ENCODE measurements around the gene SLIT1. TPM values are rescaled to one million over a fixed set of nuclear protein-coding genes. Genes with fewer than 3 reads are reported as not detected.

SLIT1 gene
- polyA plus RNA-seq, 1 donor from 2014 or later, result 9.5 TPM

DNA sequence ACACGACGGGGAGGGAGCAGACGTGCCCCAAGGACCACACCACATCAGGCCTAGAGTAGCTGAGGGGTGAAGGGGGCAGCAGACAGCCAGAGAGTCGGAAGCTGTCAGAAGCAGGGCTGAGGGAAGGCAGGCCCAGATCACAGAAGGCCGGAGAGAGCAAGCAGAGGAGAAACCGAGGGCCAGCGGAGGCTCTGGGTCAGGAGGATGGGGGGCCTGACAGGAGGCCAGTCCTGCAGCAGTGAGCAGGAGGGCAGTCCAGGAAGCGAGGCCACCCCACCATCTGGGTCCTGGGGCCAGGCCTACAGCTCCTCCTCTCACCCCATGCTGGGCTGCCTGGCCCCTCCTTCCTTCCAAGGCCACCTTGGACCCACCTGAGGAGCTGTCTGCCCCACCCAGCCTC, 20.3 kb downstream of the SLIT1 start:
- Histone ChIP-seq H3K4me3 (ENCODE audit: low read length) (no peak overlapping the region), H3K4me2 (ENCODE audit: low read length) (no peak overlapping the region), H3K27me3 (ENCODE audit: insufficient read depth, low read depth, low read length) (no peaks in the 10 kb centered on the region), H3K9me2 (ENCODE audit: insufficient read depth, low read length) (no peaks in the 10 kb centered on the region), H4K20me1 (ENCODE audit: insufficient read depth) (no peaks in the 10 kb centered on the region), H3K27ac (ENCODE audit: low read length) (no peak overlapping the region), H2AFZ (ENCODE audit: low read depth, low read length) (no peak overlapping the region), H3F3A (ENCODE audit: insufficient read depth, low read length, poor library complexity, severe bottlenecking) (no peaks in the 10 kb centered on the region), H3K9ac (ENCODE audit: low read length) (no peak overlapping the region), H3K79me2 (replicated peaks; ENCODE audit: insufficient read depth, low read length) (no peaks in the 10 kb centered on the region), H3K9me3 (ENCODE audit: low read length) (no peaks in the 10 kb centered on the region), H3K36me3 (ENCODE audit: insufficient read depth, low read length) (no peaks in the 10 kb centered on the region)
- TF ChIP-seq MXI1 (conservative IDR thresholded peaks at IDR 0.05; ENCODE audit: poor library complexity, severe bottlenecking) (no peak), EP300 (conservative IDR thresholded peaks at IDR 0.05; ENCODE audit: poor library complexity, severe bottlenecking) (no peak), TAF1 (IDR thresholded peaks at IDR 0.05; ENCODE audit: low read depth) (no peak)

- H3K27ac ChIP-seq (ENCODE audit: low read length), result no peak overlapping the region
These were observed 21.8 kb downstream of the SLIT1 start for GRCh38 chr10:97163781-97164501.

More at GRCh38 chr10:97163781-97164501, 21.8 kb downstream of the SLIT1 start:
- Histone ChIP-seq H3K36me3 (ENCODE audit: insufficient read depth, low read length) (no peaks in the 10 kb centered on the region), H3K27me3 (ENCODE audit: insufficient read depth, low read depth, low read length) (no peaks in the 10 kb centered on the region), H4K20me1 (ENCODE audit: insufficient read depth) (no peaks in the 10 kb centered on the region), H2AFZ (ENCODE audit: low read depth, low read length) (no peak overlapping the region), H3K4me3 (ENCODE audit: low read length) (no peak overlapping the region), H3F3A (ENCODE audit: insufficient read depth, low read length, poor library complexity, severe bottlenecking) (no peaks in the 10 kb centered on the region), H3K4me2 (ENCODE audit: low read length) (no peak overlapping the region), H3K9me3 (ENCODE audit: low read length) (no peaks in the 10 kb centered on the region), H3K79me2 (replicated peaks; ENCODE audit: insufficient read depth, low read length) (no peaks in the 10 kb centered on the region), H3K9ac (ENCODE audit: low read length) (no peak overlapping the region), H3K9me2 (ENCODE audit: insufficient read depth, low read length) (no peaks in the 10 kb centered on the region)
- TF ChIP-seq POLR2AphosphoS5 (IDR thresholded peaks at IDR 0.05) (no peak), TAF1 (IDR thresholded peaks at IDR 0.05; ENCODE audit: low read depth) (no peak), EZH2 (IDR thresholded peaks at IDR 0.05; ENCODE audit: borderline replicate concordance, insufficient read depth, low read length, poor library complexity, severe bottlenecking) (no peak), SMC3 (conservative IDR thresholded peaks at IDR 0.05; ENCODE audit: poor library complexity) (no peak), RAD21 (conservative IDR thresholded peaks at IDR 0.05) (no peak), EP300 (conservative IDR thresholded peaks at IDR 0.05; ENCODE audit: poor library complexity, severe bottlenecking) (no peak), MXI1 (conservative IDR thresholded peaks at IDR 0.05; ENCODE audit: poor library complexity, severe bottlenecking) (no peak)
- TF ChIP-seq, protein P1, sequence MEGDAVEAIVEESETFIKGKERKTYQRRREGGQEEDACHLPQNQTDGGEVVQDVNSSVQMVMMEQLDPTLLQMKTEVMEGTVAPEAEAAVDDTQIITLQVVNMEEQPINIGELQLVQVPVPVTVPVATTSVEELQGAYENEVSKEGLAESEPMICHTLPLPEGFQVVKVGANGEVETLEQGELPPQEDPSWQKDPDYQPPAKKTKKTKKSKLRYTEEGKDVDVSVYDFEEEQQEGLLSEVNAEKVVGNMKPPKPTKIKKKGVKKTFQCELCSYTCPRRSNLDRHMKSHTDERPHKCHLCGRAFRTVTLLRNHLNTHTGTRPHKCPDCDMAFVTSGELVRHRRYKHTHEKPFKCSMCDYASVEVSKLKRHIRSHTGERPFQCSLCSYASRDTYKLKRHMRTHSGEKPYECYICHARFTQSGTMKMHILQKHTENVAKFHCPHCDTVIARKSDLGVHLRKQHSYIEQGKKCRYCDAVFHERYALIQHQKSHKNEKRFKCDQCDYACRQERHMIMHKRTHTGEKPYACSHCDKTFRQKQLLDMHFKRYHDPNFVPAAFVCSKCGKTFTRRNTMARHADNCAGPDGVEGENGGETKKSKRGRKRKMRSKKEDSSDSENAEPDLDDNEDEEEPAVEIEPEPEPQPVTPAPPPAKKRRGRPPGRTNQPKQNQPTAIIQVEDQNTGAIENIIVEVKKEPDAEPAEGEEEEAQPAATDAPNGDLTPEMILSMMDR (IDR thresholded peaks at IDR 0.05; ENCODE audit: poor library complexity, severe bottlenecking), result no peak
- TF ChIP-seq, protein P2, sequence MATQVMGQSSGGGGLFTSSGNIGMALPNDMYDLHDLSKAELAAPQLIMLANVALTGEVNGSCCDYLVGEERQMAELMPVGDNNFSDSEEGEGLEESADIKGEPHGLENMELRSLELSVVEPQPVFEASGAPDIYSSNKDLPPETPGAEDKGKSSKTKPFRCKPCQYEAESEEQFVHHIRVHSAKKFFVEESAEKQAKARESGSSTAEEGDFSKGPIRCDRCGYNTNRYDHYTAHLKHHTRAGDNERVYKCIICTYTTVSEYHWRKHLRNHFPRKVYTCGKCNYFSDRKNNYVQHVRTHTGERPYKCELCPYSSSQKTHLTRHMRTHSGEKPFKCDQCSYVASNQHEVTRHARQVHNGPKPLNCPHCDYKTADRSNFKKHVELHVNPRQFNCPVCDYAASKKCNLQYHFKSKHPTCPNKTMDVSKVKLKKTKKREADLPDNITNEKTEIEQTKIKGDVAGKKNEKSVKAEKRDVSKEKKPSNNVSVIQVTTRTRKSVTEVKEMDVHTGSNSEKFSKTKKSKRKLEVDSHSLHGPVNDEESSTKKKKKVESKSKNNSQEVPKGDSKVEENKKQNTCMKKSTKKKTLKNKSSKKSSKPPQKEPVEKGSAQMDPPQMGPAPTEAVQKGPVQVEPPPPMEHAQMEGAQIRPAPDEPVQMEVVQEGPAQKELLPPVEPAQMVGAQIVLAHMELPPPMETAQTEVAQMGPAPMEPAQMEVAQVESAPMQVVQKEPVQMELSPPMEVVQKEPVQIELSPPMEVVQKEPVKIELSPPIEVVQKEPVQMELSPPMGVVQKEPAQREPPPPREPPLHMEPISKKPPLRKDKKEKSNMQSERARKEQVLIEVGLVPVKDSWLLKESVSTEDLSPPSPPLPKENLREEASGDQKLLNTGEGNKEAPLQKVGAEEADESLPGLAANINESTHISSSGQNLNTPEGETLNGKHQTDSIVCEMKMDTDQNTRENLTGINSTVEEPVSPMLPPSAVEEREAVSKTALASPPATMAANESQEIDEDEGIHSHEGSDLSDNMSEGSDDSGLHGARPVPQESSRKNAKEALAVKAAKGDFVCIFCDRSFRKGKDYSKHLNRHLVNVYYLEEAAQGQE (IDR thresholded peaks at IDR 0.05; ENCODE audit: borderline replicate concordance), result no peak

Data from neural cell (in vitro differentiated cells).